Astrocyte of the cerebellum (primary cell): Measurements from ENCODE around the gene XYLB.

Source experiments
- DNase-seq: peaks from one replicate; pipeline ENCODE4 v3.0.0-alpha.2; 2011; ENCODE audit warnings: low read depth
- H3K4me3 ChIP-seq: 2 replicates; pipeline ENCODE4 v1.5.1; 2011; ENCODE audit warnings: mild to moderate bottlenecking, low read depth, low read length, moderate library complexity
- CTCF ChIP-seq: IDR thresholded peaks from 2 replicates; pipeline ENCODE4 v1.5.1; 2012; ENCODE audit warnings: low read length, low read depth, moderate library complexity, mild to moderate bottlenecking; ENCODE audit errors: missing control alignments
- in situ Hi-C: cut with HindIII; loops from 2 replicates; pipeline ENCODE4 v1.10.0; 2017; ENCODE audit warnings: low sequenced_read_pairs

XYLB gene

GRCh38 chr3:38460377-38461270, 114.0 kb downstream of the XYLB start:
- in situ Hi-C loops = no loop called here
- no peak for TF ChIP-seq CTCF
- DNase-seq = no peak
- no peak overlapping the region for H3K4me3 ChIP-seq
